GM06990 (cell line): ENCODE measurements around the gene DMD.

ENCODE experiments used
- DNase-seq: peaks from one replicate; pipeline ENCODE4 v3.0.0-alpha.2; 2011; ENCODE audit not compliant: insufficient read length; ENCODE audit errors: extremely low read depth
- H3K27me3 ChIP-seq: replicated peaks from 2 replicates; pipeline ENCODE4 v1.6.0; 2011; ENCODE audit warnings: low read length; ENCODE audit not compliant: control insufficient read depth, insufficient read depth
- H3K36me3 ChIP-seq: 2 replicates; pipeline ENCODE4 v1.5.1; 2011; ENCODE audit warnings: low read length; ENCODE audit not compliant: control insufficient read depth, insufficient read depth
- H3K4me3 ChIP-seq: replicated peaks from 2 replicates; pipeline ENCODE4 v1.5.1; 2011; ENCODE audit warnings: low read depth, mild to moderate bottlenecking, control low read depth, low read length
- TF ChIP-seq, protein P1 (sequence below): IDR thresholded peaks from 2 replicates; pipeline ENCODE4 v1.5.1; 2011; ENCODE audit warnings: low read length, control low read depth, mild to moderate bottlenecking, inconsistent platforms; ENCODE audit not compliant: insufficient read depth, poor library complexity, severe bottlenecking

DMD gene

DNA sequence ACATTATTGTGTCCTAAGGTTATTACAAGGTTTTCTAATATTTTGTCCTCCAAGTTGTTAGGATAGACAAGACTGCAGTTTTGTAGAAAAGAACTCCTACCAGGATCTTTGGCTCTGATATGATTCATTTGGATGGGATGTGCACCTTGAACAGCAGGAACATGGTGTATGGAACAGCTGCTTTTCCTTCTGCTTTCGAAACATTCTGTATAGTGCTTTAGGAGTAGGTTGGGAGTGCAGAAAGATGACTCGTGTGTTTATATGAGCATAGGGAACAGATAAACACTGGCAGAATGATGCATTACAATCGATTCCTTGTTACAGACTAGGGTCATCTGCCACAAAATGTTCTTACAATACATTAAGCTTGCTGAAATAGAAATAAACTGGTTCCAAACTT lies 790.1 kb downstream of the DMD start:
- no peaks in the 10 kb centered on the region for H3K36me3 ChIP-seq
- DNase-seq = no peak
- TF ChIP-seq, protein P1, sequence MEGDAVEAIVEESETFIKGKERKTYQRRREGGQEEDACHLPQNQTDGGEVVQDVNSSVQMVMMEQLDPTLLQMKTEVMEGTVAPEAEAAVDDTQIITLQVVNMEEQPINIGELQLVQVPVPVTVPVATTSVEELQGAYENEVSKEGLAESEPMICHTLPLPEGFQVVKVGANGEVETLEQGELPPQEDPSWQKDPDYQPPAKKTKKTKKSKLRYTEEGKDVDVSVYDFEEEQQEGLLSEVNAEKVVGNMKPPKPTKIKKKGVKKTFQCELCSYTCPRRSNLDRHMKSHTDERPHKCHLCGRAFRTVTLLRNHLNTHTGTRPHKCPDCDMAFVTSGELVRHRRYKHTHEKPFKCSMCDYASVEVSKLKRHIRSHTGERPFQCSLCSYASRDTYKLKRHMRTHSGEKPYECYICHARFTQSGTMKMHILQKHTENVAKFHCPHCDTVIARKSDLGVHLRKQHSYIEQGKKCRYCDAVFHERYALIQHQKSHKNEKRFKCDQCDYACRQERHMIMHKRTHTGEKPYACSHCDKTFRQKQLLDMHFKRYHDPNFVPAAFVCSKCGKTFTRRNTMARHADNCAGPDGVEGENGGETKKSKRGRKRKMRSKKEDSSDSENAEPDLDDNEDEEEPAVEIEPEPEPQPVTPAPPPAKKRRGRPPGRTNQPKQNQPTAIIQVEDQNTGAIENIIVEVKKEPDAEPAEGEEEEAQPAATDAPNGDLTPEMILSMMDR = no peak
- H3K27me3 ChIP-seq = no peaks in the 10 kb centered on the region
- no peak overlapping the region for H3K4me3 ChIP-seq

DNA sequence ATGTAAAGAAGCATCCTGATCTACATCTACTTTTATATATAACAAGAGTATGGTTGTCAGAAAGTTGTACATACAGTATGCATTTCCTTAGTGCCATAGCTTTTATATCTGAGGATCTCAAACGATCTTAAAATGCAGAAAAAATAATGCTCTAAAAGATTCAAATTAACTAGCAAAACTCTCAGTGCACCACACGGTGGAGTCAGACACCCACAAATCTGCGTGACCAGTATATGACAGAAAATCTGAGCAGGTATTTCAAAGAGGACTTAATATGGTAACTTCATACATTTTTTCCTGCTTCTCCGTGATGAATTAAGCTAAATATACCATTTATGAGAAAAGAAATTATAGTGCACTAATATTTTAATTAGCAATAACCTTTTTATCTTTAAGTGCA lies 803.0 kb downstream of the DMD start:
- Histone ChIP-seq H3K36me3 (no peaks in the 10 kb centered on the region), H3K4me3 (no peak overlapping the region), H3K27me3 (no peaks in the 10 kb centered on the region)
- no peak for DNase-seq
- TF ChIP-seq, protein P1 = peak; percentile 34

DNA sequence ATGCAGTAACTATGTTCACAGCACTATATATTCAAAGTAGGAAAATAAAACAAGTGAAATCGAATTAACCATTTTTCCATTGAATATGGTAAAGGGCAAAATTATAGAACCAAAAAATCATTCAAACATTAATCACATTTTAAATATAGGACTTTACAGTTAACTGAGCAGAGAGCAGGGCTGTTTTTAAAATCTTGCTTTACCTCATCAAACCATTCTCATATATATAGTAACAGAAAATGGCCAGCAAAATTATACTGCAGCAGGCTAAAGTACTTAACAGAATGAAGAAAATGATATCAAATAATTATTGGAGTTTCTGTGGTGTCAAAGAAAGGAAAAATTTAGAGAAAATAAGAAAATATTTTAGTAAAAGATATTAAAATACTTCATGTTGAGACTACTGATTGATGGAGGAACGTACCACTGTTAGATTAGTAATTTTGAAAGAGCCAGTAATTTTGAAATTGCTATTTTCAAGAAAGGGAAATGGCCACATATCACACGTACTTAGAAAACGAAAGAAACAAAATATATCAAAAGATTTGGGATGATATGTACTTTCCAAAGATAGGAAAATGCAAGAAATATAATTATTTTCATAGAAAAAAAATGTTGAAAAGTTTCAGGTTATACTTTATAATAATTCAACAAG lies 813.7 kb downstream of the DMD start:
- peak; percentile 0 for DNase-seq
- Histone ChIP-seq H3K4me3 (no peak overlapping the region), H3K36me3 (no peaks in the 10 kb centered on the region), H3K27me3 (no peaks in the 10 kb centered on the region)
- TF ChIP-seq, protein P1 = no peak

DNA sequence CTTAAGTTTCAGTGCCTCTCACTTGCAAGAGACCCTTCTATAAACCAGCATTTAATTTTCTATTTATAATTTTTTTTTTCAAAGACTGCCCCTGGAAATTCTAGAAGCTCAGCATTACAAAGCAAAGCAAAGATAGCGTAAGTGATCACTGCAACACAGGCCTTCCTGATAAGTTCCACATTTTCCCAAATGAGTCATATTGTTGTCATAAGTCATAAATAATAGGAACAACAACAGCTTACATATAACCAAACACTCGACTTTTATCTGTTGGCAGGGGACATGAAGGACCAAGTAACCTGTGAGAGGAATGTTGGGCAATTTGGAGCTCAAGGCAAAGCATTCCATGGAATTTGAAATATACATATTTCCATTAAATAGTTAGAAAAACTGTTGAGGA lies 815.5 kb downstream of the DMD start:
- DNase-seq = no peak
- Histone ChIP-seq H3K36me3 (no peaks in the 10 kb centered on the region), H3K4me3 (no peak overlapping the region), H3K27me3 (no peaks in the 10 kb centered on the region)
- TF ChIP-seq, protein P1 = no peak

DNA sequence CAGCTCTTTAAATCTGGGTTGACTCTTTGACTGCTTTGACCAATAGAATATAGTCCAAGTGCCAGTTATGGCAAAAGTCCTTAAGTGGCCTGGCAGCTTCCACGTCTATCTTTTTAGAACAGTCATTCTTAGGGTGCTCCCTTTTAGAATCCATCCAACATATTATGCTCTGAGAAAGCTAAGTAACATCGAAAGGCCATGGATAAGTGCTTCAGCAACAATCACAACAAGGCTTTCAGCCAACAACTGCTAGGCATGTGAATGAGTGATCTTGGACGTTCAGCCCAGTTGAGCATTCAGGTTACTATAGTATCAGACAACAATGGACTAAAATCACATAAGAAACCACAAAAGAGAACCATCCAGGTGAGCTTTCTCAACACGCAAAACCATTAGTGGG lies 818.7 kb downstream of the DMD start:
- no peak for DNase-seq
- Histone ChIP-seq H3K36me3 (no peaks in the 10 kb centered on the region), H3K27me3 (no peaks in the 10 kb centered on the region), H3K4me3 (no peak overlapping the region)
- TF ChIP-seq, protein P1 = no peak
